IMR-90 (cell line): ENCODE data around the gene MEDAG. TPM values are rescaled to one million over a fixed set of nuclear protein-coding genes. Genes with fewer than 3 reads are reported as not detected.

Source experiments
- ATAC-seq: fragments of 200-7000 bp; cut with Tn5 transposase; 2 replicates; pipeline ENCODE4 v1.9.1; 2020; ENCODE audit warnings: low read depth, mild to moderate bottlenecking, moderate library complexity
- BruUV-seq: library from RNA; stranded (reverse); fragments of 400-500 nt; replicated peaks from 2 replicates; lab custom pipeline; 2021; lab: Mats Ljungman, UMichigan
- CTCF ChIA-PET: fragments of 300-600 bp; formaldehyde crosslinking; extraction: SDS; loops from one replicate; lab custom pipeline; 2021; ENCODE audit warnings: antibody characterized with exemption; lab: Yijun Ruan, JAX
- POLR2A ChIA-PET: fragments of 300-600 bp; sonication (Branson Sonifier 250); formaldehyde crosslinking; loops from one replicate; lab custom pipeline; 2022; ENCODE audit warnings: antibody characterized with exemption; ENCODE audit not compliant: unreplicated experiment; lab: Charles Lee
- DNase-seq: peaks from one replicate; pipeline ENCODE4 v3.0.0; 2013
- H2AFZ ChIP-seq: replicated peaks from 2 replicates; pipeline ENCODE3; 2013; ENCODE audit warnings: low read length, mild to moderate bottlenecking; ENCODE audit not compliant: poor library complexity
- H2AK5ac ChIP-seq: 2 replicates; pipeline ENCODE4 v1.6.1; 2013; ENCODE audit warnings: low read depth, low read length, inconsistent platforms
- H2AK9ac ChIP-seq: replicated peaks from 2 replicates; pipeline ENCODE3; 2013; ENCODE audit warnings: mild to moderate bottlenecking, low read depth, low read length, moderate library complexity; ENCODE audit not compliant: poor library complexity
- H2BK120ac ChIP-seq: 2 replicates; pipeline ENCODE4 v1.6.1; 2013; ENCODE audit warnings: low read depth, low read length, inconsistent platforms
- H2BK15ac ChIP-seq: 3 replicates; pipeline ENCODE4 v1.6.1; 2013; ENCODE audit warnings: low read depth, low read length, inconsistent platforms
- H2BK20ac ChIP-seq: 2 replicates; pipeline ENCODE4 v1.6.1; 2013; ENCODE audit warnings: low read depth, mild to moderate bottlenecking, inconsistent platforms, low read length, moderate library complexity
- H2BK5ac ChIP-seq: 2 replicates; pipeline ENCODE4 v1.6.1; 2013; ENCODE audit warnings: mild to moderate bottlenecking, low read depth, low read length, inconsistent platforms; ENCODE audit not compliant: poor library complexity, severe bottlenecking
- H3K14ac ChIP-seq: replicated peaks from 2 replicates; pipeline ENCODE4 v1.6.1; 2013; ENCODE audit warnings: low read depth, low read length, inconsistent platforms
- H3K18ac ChIP-seq: 2 replicates; pipeline ENCODE4 v1.6.1; 2013; ENCODE audit warnings: low read depth, low read length, control low read depth
- H3K23ac ChIP-seq: 2 replicates; pipeline ENCODE4 v1.6.1; 2013; ENCODE audit warnings: low read depth, low read length, inconsistent platforms
- H3K27ac ChIP-seq: 2 replicates; pipeline ENCODE4 v1.5.1; 2013; ENCODE audit warnings: mild to moderate bottlenecking, control low read depth, low read length; ENCODE audit not compliant: insufficient read depth
- H3K27me3 ChIP-seq: 2 replicates; pipeline ENCODE4 v1.6.1; 2013; ENCODE audit warnings: low read length; ENCODE audit not compliant: control insufficient read depth, insufficient read depth
- H3K36me3 ChIP-seq: 2 replicates; pipeline ENCODE4 v1.6.1; 2013; ENCODE audit warnings: low read length, mixed read lengths; ENCODE audit not compliant: control insufficient read depth, insufficient read depth
- H3K4ac ChIP-seq: 2 replicates; pipeline ENCODE4 v1.6.1; 2013; ENCODE audit warnings: low read depth, low read length, inconsistent platforms
- H3K4me1 ChIP-seq: 2 replicates; pipeline ENCODE4 v1.6.1; 2013; ENCODE audit warnings: low read length, mixed read lengths; ENCODE audit not compliant: control insufficient read depth, insufficient read depth
- H3K4me2 ChIP-seq: 2 replicates; pipeline ENCODE4 v1.6.1; 2013; ENCODE audit warnings: low read depth, mild to moderate bottlenecking, control low read depth, low read length, moderate library complexity
- H3K4me3 ChIP-seq: 2 replicates; pipeline ENCODE4 v1.5.1; 2013; ENCODE audit warnings: low read depth, mild to moderate bottlenecking, control low read depth, low read length, moderate library complexity; ENCODE audit not compliant: insufficient read depth
- H3K56ac ChIP-seq: 2 replicates; pipeline ENCODE4 v1.6.1; 2013; ENCODE audit warnings: low read length, inconsistent platforms; ENCODE audit not compliant: insufficient read depth; ENCODE audit errors: extremely low read depth
- H3K79me1 ChIP-seq, 2 experiments: 2 replicates each; pipeline ENCODE4 v1.6.1; 2013; ENCODE audit warnings: low read length in 2 of 2, inconsistent platforms in 1 of 2, low read depth in 1 of 2
- H3K9ac ChIP-seq: 2 replicates; pipeline ENCODE4 v1.6.1; 2013; ENCODE audit warnings: low read depth, low read length, control low read depth
- H3K9me1 ChIP-seq: 2 replicates; pipeline ENCODE4 v1.6.1; 2013; ENCODE audit warnings: low read length, inconsistent platforms; ENCODE audit not compliant: insufficient read depth
- H3K9me3 ChIP-seq: 2 replicates; pipeline ENCODE4 v1.6.1; 2013; ENCODE audit warnings: low read length; ENCODE audit not compliant: control insufficient read depth, insufficient read depth
- H4K20me1 ChIP-seq: 2 replicates; pipeline ENCODE4 v1.6.1; 2013; ENCODE audit warnings: low read length, inconsistent platforms; ENCODE audit not compliant: insufficient read depth
- H4K5ac ChIP-seq: 2 replicates; pipeline ENCODE4 v1.6.1; 2013; ENCODE audit warnings: mild to moderate bottlenecking, low read depth, low read length, control low read depth
- H4K8ac ChIP-seq, 2 experiments: 2 replicates each; pipeline ENCODE4 v1.6.1; 2013; ENCODE audit warnings: low read depth in 2 of 2, low read length in 2 of 2, control low read depth in 1 of 2, inconsistent platforms in 1 of 2
- H4K91ac ChIP-seq: 2 replicates; pipeline ENCODE4 v1.6.1; 2013; ENCODE audit warnings: low read depth, low read length, inconsistent platforms; ENCODE audit not compliant: insufficient read depth
- BHLHE40 ChIP-seq: fragments of 150-350 bp; IDR thresholded peaks from 2 replicates; pipeline ENCODE4 v1.6.1; 2016; ENCODE audit warnings: mild to moderate bottlenecking, low read depth, low read length
- CHD1 ChIP-seq: IDR thresholded peaks from 2 replicates; pipeline ENCODE4 v1.6.1; 2012; ENCODE audit warnings: low read depth, low read length, improper control_type of control experiment
- ELK1 ChIP-seq: fragments of 150-350 bp; IDR thresholded peaks from 2 replicates; pipeline ENCODE4 v1.6.1; 2016; ENCODE audit warnings: low read depth, mild to moderate bottlenecking, low read length, moderate library complexity, borderline replicate concordance
- RAD21 ChIP-seq: IDR thresholded peaks from 2 replicates; pipeline ENCODE4 v1.6.1; 2012; ENCODE audit warnings: low read length, improper control_type of control experiment
- RFX5 ChIP-seq: IDR thresholded peaks from 2 replicates; pipeline ENCODE4 v1.8.0; 2012; ENCODE audit warnings: low read depth, mild to moderate bottlenecking, low read length, moderate library complexity
- WGBS, 2 experiments: methylation state at CpG; one replicate each; pipeline versions ENCODE4 v1.1.5 to v1.1.7; 2013; ENCODE audit warnings: missing lambda C conversion rate in 2 of 2; ENCODE audit not compliant: insufficient read length in 1 of 2; ENCODE audit errors: extremely low coverage in 2 of 2; 5-methylcytosine and 5-hydroxymethylcytosine counted together
- dilution Hi-C: fragments of 300-500 bp; cut with HindIII; formaldehyde crosslinking; loops from one replicate; pipeline ENCODE4 v1.14.3; 2018; ENCODE audit warnings: low sequenced_read_pairs; ENCODE audit not compliant: unreplicated experiment
- in situ Hi-C: fragments of 300-500 bp; cut with MboI; formaldehyde crosslinking; loops from 3 replicates; pipeline ENCODE4 v1.14.3; 2019; ENCODE audit warnings: low sequenced_read_pairs, inconsistent platforms, mixed read lengths
- intact Hi-C: fragments of 100-400 bp; cut with micrococcal nuclease; formaldehyde crosslinking; loops from 2 replicates; pipeline ENCODE4 v1.10.0; 2022
- polyA plus RNA-seq, 3 experiments: library from polyadenylated mRNA; depleted of rRNA; stranded (reverse); fragments of >200 nt; gene quantifications; 2 replicates each; pipeline ENCODE4 v1.2.3, GENCODE V29; 2012; ENCODE audit warnings: low replicate concordance in 1 of 3
- total RNA-seq: library from RNA; depleted of rRNA; stranded (reverse); fragments of >200 nt; gene quantifications from 2 replicates; pipeline ENCODE4 v1.2.3, GENCODE V29; 2012
- TF ChIP-seq, protein P1 (sequence below): conservative IDR thresholded peaks from 2 replicates; pipeline ENCODE4 v1.5.1; 2012; ENCODE audit warnings: mild to moderate bottlenecking, low read depth, low read length, improper control_type of control experiment

The MEDAG gene
- total and polyA plus RNA-seq, 2 of the 4 experiments (the other 2 are of a cell fraction) = 0.32 to 0.36 TPM

DNA sequence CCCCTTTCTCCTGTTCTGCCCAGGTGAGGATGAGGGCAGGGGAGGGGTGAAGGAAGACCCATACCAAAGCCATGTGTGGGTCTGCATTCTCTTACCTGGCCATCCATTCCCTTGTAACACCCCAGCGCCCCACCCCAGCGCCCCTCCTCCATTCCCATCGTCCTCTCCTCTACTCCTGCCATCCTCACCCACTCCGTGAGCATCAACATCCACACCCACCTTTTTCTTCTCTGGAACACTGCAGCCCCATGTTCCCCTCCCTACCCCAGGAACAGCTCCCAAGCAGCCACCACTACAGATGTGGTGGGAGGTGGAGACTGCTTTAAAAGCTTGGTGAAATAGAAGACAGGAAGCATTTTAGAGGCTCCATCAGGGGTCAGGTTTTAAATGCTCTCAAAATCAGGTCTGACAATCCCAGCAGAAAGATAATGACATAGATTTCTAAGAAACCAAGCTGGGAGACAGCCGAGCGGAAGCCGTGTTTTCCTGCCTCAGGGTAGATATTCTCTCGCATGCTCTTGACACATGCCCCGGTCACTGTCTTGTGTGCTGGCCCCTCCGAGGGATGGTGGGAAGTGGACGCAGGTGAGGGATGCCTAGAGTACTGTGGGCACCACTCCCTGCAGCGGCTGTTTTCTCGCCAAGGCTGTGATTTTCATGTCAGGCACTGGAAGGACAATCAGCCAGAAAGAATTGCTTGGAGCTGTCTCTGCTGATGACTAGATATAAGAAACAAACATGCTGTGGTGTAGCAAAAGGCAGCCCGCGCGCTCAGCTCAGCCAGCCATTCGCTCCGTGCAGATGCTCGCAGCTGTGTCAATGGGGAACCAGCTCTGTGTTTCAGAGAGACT lies 9.8 kb downstream of the MEDAG start:
- Histone ChIP-seq H4K20me1 (no peaks in the 10 kb centered on the region), H2BK15ac (no peak overlapping the region), H4K5ac (no peak overlapping the region), H3K18ac (no peak overlapping the region), H3K4me3 (no peak overlapping the region), H3K4ac (no peak overlapping the region), H3K4me2 (no peak overlapping the region), H3K27ac (no peak overlapping the region), H3K4me1 (no peaks in the 10 kb centered on the region), H2AK5ac (no peak overlapping the region), H3K14ac (no peak overlapping the region), H2AFZ (no peak overlapping the region), H2AK9ac (no peak overlapping the region), H3K79me1 (no peaks in the 10 kb centered on the region), H3K9ac (no peak overlapping the region), H2BK20ac (no peak overlapping the region), H3K27me3 (peaks cover 7% of the 10 kb centered on the region), H3K9me1 (no peaks in the 10 kb centered on the region), H4K91ac (no peak overlapping the region), H3K56ac (no peak overlapping the region), H3K23ac (no peak overlapping the region), H2BK120ac (no peak overlapping the region), H3K9me3 (no peaks in the 10 kb centered on the region), H3K36me3 (no peaks in the 10 kb centered on the region), H4K8ac (no peak overlapping the region), H2BK5ac (no peak overlapping the region)
- ATAC-seq (no peak), DNase-seq (no peak)
- intact Hi-C loops (loop anchor here (5.0 kb wide), 1 partner anchor 46 kb away; no protein-coding TSS in a partner anchor), dilution Hi-C loops (no loop called here), in situ Hi-C loops (no loop called here)
- WGBS, 2 experiments = 89% methylated on average over 5 of the region's 19 CpGs; no CpG with 5 or more reads in 1 of the 2 experiments
- ChIA-PET POLR2A (no interaction called here), CTCF (no interaction called here)
- no peak for TF ChIP-seq CHD1
- no peak for TF ChIP-seq RFX5
- TF ChIP-seq RAD21 = no peak
- TF ChIP-seq, protein P1, sequence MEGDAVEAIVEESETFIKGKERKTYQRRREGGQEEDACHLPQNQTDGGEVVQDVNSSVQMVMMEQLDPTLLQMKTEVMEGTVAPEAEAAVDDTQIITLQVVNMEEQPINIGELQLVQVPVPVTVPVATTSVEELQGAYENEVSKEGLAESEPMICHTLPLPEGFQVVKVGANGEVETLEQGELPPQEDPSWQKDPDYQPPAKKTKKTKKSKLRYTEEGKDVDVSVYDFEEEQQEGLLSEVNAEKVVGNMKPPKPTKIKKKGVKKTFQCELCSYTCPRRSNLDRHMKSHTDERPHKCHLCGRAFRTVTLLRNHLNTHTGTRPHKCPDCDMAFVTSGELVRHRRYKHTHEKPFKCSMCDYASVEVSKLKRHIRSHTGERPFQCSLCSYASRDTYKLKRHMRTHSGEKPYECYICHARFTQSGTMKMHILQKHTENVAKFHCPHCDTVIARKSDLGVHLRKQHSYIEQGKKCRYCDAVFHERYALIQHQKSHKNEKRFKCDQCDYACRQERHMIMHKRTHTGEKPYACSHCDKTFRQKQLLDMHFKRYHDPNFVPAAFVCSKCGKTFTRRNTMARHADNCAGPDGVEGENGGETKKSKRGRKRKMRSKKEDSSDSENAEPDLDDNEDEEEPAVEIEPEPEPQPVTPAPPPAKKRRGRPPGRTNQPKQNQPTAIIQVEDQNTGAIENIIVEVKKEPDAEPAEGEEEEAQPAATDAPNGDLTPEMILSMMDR = no peak
- TF ChIP-seq BHLHE40 = no peak
- TF ChIP-seq ELK1 = no peak
- no TSS peak for BruUV-seq
